Stimulated activated CD8-positive, alpha-beta memory T cell treated with anti-CD3 and anti-CD28 coated beads, Interleukin-7, amount 100 ng/mL, for 24 hours (primary cell): ENCODE measurements around the gene TRAF1.

ENCODE experiments used
- DNase-seq: peaks from one replicate; pipeline ENCODE4 v3.0.0-alpha.2; 2020; ENCODE audit warnings: low read depth

TRAF1 gene

GRCh38 chr9:120889606-120890271 is 36.9 kb downstream of the TRAF1 start:
- no peak for DNase-seq

- no peak for DNase-seq
Observed at GRCh38 chr9:120888626-120889025, 38.0 kb downstream of the TRAF1 start.

- no peak for DNase-seq
Observed at GRCh38 chr9:120886490-120886967, 40.1 kb downstream of the TRAF1 start.

GRCh38 chr9:120885958-120886357 is 40.6 kb downstream of the TRAF1 start:
- DNase-seq = no peak

- no peak for DNase-seq
Observed at GRCh38 chr9:120885457-120885856, 41.1 kb downstream of the TRAF1 start.

- DNase-seq = no peak
Observed at GRCh38 chr9:120883608-120883996, 43.0 kb downstream of the TRAF1 start.

GRCh38 chr9:120882935-120883607 is 43.5 kb downstream of the TRAF1 start:
- DNase-seq = no peak

- DNase-seq = no peak
Observed at GRCh38 chr9:120879446-120879845, 47.1 kb downstream of the TRAF1 start.

- DNase-seq = no peak
Observed at GRCh38 chr9:120878188-120879130, 48.1 kb downstream of the TRAF1 start.

- peak; percentile 49 for DNase-seq
Observed at GRCh38 chr9:120877276-120878034, 49.1 kb downstream of the TRAF1 start.

- DNase-seq = no peak
Observed at GRCh38 chr9:120876842-120877240, 49.8 kb downstream of the TRAF1 start, which contains the start of gene PHF19. TSS of gene PHF19 (minus strand) at chr9:120877188. CDS start at chr9:120874741, 2,447 bp downstream.

GRCh38 chr9:120875954-120876841 is 50.4 kb downstream of the TRAF1 start:
- peak; percentile 66 for DNase-seq

GRCh38 chr9:120875643-120875953 is 51.0 kb downstream of the TRAF1 start:
- DNase-seq = no peak

GRCh38 chr9:120875195-120875565 is 51.4 kb downstream of the TRAF1 start:
- DNase-seq = no peak

- DNase-seq = no peak
Observed at GRCh38 chr9:120874226-120875194, 52.1 kb downstream of the TRAF1 start.

- no peak for DNase-seq
Observed at GRCh38 chr9:120873512-120873911, 53.1 kb downstream of the TRAF1 start.

GRCh38 chr9:120872791-120873502 is 53.6 kb downstream of the TRAF1 start:
- DNase-seq = no peak

- no peak for DNase-seq
Observed at GRCh38 chr9:120870206-120870605, 56.4 kb downstream of the TRAF1 start.

GRCh38 chr9:120869726-120870125 is 56.9 kb downstream of the TRAF1 start:
- no peak for DNase-seq
